Left kidney (tissue), 2 donors: ENCODE data around the gene KRT2. TPM values are rescaled to one million over a fixed set of nuclear protein-coding genes. Genes with fewer than 3 reads are reported as not detected.
A peak's percentile ranks its signal among the peaks of the same experiment; 100 is the strongest.

Experiments
- DNase-seq: peaks from one replicate; pipeline ENCODE4 v3.0.0-alpha.2; 2013
- polyA plus RNA-seq: library from polyadenylated mRNA; unstranded; fragments of 120-200 nt; gene quantifications from one replicate; pipeline ENCODE4 v1.2.1, GENCODE V29; 2013; ENCODE audit not compliant: insufficient read length

Gene KRT2
- polyA plus RNA-seq, 1 donor: not detected

DNA sequence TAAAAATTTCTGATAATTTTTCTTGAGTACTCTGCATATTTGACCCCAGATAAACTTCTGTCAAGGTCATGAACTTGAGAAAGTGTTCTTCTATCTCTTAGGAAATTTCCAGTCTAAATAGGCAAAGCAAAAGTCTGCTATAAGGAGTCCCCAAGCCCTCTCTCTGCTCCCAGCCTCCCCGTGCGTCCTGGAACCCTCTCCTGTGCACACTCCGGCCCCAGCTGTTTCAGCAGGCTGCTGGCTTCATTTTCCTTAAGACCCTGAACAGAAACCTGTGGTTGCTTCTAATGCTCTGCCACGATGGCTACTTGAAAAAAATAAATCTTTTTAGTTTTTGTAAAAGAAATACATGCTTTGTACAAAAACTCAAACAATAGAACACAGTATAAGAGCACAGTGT is 14.7 kb downstream of the KRT2 start:
- no peak for DNase-seq

DNA sequence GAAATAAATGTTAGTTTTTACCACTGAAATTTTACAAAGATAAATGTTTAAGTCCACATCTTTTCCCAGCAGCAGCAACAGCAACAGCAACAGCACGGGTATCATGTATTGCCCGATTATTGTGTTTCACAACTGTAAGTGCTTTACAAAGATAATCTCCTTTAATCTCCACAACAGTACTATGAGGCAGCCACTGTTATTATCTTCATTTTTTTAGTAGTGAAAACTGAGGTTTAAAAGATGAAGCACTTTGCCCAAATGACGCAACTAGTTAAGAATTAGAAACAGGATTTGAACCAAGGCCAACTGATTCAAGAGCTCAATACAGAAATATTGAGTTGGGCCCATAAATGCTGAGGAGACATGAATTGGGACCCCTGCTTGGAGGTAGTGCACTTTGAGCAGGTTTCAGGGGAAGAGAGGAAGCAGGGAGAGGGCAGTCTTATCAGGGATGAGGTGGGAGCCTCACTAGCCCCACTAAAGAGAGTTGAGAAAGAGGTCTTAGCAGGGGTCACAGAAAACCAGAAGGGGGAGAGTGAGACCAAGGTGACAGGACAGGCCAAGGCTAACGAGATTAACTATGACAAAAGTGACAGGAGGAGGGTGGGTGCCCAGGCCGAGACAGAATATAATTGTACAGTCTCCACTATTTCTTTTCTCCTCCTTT is 15.3 kb downstream of the KRT2 start:
- DNase-seq: no peak

- DNase-seq: no peak
Measured at GRCh38 chr12:52636189-52636588, 15.8 kb downstream of the KRT2 start.

GRCh38 chr12:52634266-52635056 is 17.6 kb downstream of the KRT2 start:
- DNase-seq: no peak

- no peak for DNase-seq
Measured at GRCh38 chr12:52633383-52633782, 18.6 kb downstream of the KRT2 start.

- peak; percentile 3 for DNase-seq
Measured at GRCh38 chr12:52632656-52633055, 19.4 kb downstream of the KRT2 start.

- DNase-seq: no peak
Measured at GRCh38 chr12:52631676-52632459, 20.1 kb downstream of the KRT2 start.

GRCh38 chr12:52631264-52631663 is 20.7 kb downstream of the KRT2 start:
- DNase-seq: no peak

DNA sequence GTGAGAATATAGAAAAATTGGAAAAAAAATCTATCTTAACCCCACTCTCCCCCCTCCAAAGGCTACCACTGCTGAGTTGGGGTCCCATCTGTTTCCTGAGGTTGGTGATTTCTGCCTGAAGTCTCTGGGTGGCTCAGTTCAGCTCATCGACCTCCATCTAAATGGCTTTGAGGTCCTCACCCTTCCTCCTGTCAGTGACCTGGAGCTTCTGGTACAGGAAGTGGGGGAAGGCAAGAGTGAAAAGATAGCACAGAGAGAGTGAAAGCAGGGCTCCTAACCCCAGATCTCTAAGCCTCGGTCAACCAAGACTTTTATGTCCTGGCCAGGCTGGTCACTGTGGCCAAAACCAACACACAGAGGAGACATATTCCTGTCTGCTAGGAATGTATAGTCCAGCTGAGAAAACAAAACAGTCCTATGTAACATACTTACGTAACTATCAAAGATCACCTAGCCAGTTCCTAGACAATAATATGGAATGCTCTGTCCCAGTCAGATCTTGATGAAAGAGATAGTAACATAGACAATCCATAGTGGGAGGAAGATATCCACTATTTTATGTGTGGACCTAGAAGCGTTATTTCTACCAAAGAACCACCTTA is 21.3 kb downstream of the KRT2 start:
- no peak for DNase-seq

- DNase-seq: no peak
Measured at GRCh38 chr12:52630008-52630500, 22.0 kb downstream of the KRT2 start.

DNA sequence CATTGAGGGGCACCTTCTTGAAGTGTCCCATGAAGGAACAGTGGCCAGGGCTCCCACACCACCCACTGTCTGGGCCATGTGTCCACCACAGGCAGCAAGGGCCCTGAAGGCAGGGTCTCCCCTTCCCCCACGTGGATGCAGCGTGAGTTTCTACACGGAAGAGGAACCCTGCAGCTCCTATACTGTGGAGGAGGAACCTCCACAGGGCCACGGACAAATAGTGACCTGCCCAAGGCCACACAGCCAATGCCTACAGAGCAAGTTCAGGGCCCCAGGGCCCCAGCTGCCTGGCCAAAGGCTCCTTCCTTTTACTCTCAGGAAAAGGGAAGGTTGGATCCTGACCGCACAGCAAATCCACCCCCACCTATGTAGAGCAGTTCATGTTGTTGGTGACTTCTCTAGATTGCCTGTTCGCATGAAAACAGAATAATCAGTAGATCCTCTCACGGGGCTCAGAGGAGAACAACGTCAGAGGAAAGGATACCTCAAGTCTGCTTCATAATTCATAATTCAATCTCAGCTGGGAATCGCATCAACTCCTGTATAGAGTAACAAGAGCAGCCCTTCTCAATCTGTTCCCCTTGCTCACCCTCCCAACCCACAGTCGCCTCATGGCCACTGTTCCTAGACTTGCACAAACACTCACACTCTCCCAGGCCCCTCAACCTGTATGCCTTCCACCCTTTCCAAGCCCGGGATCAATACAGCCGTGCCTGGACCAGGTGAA is 22.6 kb downstream of the KRT2 start:
- no peak for DNase-seq

- no peak for DNase-seq
Measured at GRCh38 chr12:52628841-52629240, 23.2 kb downstream of the KRT2 start.

GRCh38 chr12:52628111-52628507 is 23.9 kb downstream of the KRT2 start:
- no peak for DNase-seq

DNA sequence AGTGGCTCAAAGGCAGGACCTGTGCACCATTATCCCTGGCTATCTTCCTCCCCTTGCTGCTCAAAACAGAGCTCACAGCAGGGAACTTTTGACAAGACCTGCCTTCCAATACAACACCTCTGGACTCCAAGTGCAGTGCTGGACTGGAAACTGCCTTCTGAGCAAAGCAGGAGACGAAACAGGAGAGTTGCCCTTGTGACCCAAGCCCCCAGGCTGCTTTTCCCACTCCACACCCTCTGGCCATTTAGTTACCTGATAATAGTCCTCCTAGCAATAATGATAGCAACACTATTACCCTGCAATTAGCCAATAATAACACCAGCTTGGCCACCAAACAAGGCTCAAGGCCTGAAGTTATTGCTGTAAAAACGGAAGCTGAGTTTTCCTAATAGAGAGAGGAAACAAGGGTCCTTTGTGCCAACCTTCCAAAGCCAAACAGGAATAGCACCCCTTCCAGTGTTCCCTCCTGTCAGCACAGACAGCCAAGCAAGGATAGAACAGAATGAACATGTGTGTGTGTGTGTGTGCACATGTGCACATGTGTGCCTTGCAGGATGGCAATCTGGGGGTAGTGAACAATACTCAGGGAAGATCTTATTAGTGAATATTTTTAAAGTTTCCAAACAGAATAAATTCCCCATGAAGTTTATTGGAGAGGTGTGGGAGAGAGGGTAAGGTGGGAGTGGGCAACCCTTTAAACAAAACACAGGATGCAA is 24.5 kb downstream of the KRT2 start:
- no peak for DNase-seq

DNA sequence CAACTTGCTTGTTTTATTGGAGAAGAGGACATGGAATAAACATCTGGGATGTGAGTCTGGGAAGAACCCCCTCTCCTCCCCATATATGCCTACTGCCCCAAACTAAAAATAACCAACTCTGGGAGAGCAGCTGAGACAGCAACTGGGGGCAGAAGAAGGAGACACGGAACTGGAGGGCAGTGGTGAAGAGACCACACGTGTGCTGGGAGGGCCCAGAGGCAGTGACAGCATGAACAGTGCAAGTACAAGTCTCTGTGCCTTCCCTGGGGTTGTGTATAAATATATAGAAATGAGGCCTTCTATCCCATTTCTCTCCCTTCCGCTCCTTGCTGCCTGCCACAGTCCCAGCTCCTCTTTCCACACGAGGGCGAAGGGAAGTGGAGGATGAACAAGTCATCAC is 29.7 kb downstream of the KRT2 start:
- DNase-seq: no peak

DNA sequence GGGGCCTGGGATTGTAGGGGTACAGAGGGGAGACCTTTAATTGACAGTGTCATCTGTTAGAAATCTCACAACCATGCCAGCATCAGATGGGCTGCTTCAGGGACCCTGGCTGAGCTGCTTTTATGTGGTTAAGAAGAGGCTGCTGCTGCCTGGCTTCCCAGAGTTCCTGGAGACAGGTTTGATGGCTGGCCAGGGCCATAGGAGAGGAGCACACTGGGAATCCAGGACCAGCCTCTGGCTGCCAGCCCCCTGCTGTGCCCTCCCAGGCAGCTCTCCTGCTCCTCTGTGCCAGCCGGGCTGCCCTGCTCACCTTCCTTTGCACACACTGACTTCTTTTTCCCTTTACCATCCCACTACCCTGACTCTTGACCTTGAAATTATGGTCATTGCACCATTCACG is 33.1 kb downstream of the KRT2 start:
- DNase-seq: no peak

- DNase-seq: no peak
Measured at GRCh38 chr12:52618216-52618615, 33.8 kb downstream of the KRT2 start, which contains the start of gene KRT73. TSS of gene KRT73 (minus strand) at chr12:52618559. CDS start at chr12:52618524, 35 bp downstream.

DNA sequence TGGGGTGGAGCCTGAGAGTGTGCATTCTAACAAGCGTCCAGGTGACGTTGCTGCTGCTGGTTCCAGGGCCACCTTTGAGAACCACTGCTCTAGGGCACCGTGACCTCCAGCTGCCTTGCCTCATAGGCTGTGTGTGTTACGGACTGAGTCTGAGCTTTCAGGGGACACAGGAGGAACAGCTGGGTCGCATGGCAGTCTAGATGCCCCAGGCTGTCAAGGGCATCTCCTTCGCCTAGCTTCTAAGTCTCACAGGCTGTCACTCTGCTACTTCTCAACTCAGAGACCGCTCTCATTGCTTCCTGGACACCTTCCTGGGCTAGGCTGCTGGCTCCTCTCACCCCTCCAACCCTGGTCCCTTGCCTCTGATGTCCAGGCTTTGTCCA is 34.6 kb downstream of the KRT2 start:
- no peak for DNase-seq

GRCh38 chr12:52616680-52617402 is 35.2 kb downstream of the KRT2 start:
- no peak for DNase-seq

- DNase-seq: no peak
Measured at GRCh38 chr12:52615912-52616311, 36.1 kb downstream of the KRT2 start.
